Stomach (tissue), 4 donors: ENCODE data around the gene COMTD1.

ENCODE experiments used
- POLR2A ChIP-seq, 4 donors: fragments of 450-650 bp; IDR thresholded peaks; one replicate each; pipeline ENCODE4 v1.6.1; 2016; ENCODE audit warnings: antibody characterized with exemption in 4 of 4, control low read depth in 2 of 4, mild to moderate bottlenecking in 1 of 4, moderate library complexity in 1 of 4
- POLR2AphosphoS5 ChIP-seq, 3 donors: sonication (generic); formaldehyde crosslinking; IDR thresholded peaks; one replicate each; pipeline ENCODE4 v1.6.1; 2016; ENCODE audit warnings: antibody characterized with exemption in 3 of 3

GRCh38 chr10:75272094-75272493 is 36.3 kb upstream of the COMTD1 start:
- TF ChIP-seq POLR2A (IDR thresholded peaks at IDR 0.05), result no peak
- no peak for TF ChIP-seq POLR2AphosphoS5 (IDR thresholded peaks at IDR 0.05)
